GM12878 (cell line): ENCODE data around the gene CSNK1G3. TPM values are rescaled to one million over a fixed set of nuclear protein-coding genes. Genes with fewer than 3 reads are reported as not detected.

Experiments
- ATAC-seq: fragments of 200-7000 bp; cut with Tn5 transposase; 3 replicates; pipeline ENCODE4 v1.9.1; 2020; ENCODE audit warnings: mild to moderate bottlenecking, moderate library complexity
- BruUV-seq: library from RNA; stranded (reverse); fragments of 400-500 nt; replicated peaks from 2 replicates; lab custom pipeline; 2021; lab: Mats Ljungman, UMichigan
- CTCF ChIA-PET: fragments of 300-600 bp; sonication (Branson Sonifier 250); formaldehyde crosslinking; extraction: SDS; loops from one replicate; lab custom pipeline; 2021; ENCODE audit warnings: inconsistent platforms; lab: Yijun Ruan, JAX
- POLR2A ChIA-PET: fragments of 350-600 bp; formaldehyde crosslinking; extraction: SDS; loops from one replicate; lab custom pipeline; 2021; ENCODE audit warnings: inconsistent platforms; lab: Charles Lee
- RAD21 ChIA-PET: fragments of 300-600 bp; sonication (Branson Sonifier 250); formaldehyde crosslinking; loops from one replicate; lab custom pipeline; 2023; ENCODE audit warnings: antibody characterized with exemption; ENCODE audit not compliant: unreplicated experiment; lab: Charles Lee
- SMC1A ChIA-PET: fragments of 300-600 bp; sonication (Branson Sonifier 250); formaldehyde crosslinking; loops from one replicate; lab custom pipeline; 2023; ENCODE audit not compliant: unreplicated experiment, uncharacterized antibody; lab: Charles Lee
- DNase-seq: peaks from one replicate; pipeline ENCODE4 v3.0.0-alpha.2; 2011; ENCODE audit warnings: low read depth, low spot score
- FAIRE-seq: peaks from 3 replicates; lab custom pipeline; 2011; peaks lifted over from hg19 to GRCh38; lab: Jason Lieb, UNC
- H2AFZ ChIP-seq: 2 replicates; pipeline ENCODE4 v1.6.0; 2011; ENCODE audit warnings: low read depth, low read length, control low read depth; ENCODE audit not compliant: control insufficient read depth
- H3K27ac ChIP-seq: 2 replicates; pipeline ENCODE4 v1.5.1; 2011; ENCODE audit warnings: control low read depth; ENCODE audit not compliant: control insufficient read depth, insufficient read depth
- H3K27me3 ChIP-seq, 2 experiments: replicated peaks in 1 of 2; 2 replicates each; pipeline versions ENCODE4 v1.6.0 to v1.6.1; 2011; ENCODE audit warnings: low read length in 1 of 2; ENCODE audit not compliant: control insufficient read depth in 2 of 2, insufficient read depth in 2 of 2
- H3K36me3 ChIP-seq, 2 experiments: 2 replicates each; pipeline ENCODE4 v1.5.1; 2011; ENCODE audit warnings: low read length in 1 of 2; ENCODE audit not compliant: control insufficient read depth in 2 of 2, insufficient read depth in 2 of 2
- H3K4me1 ChIP-seq: 2 replicates; pipeline ENCODE4 v1.6.1; 2011; ENCODE audit warnings: mild to moderate bottlenecking, low read length, moderate library complexity, mixed read lengths; ENCODE audit not compliant: control insufficient read depth, insufficient read depth
- H3K4me2 ChIP-seq: 2 replicates; pipeline ENCODE4 v1.6.0; 2011; ENCODE audit warnings: control low read depth; ENCODE audit not compliant: control insufficient read depth, insufficient read depth
- H3K4me3 ChIP-seq: fragments of 200-600 bp; sonication (generic); 2 replicates; pipeline ENCODE4 v1.5.1; 2016
- H3K79me2 ChIP-seq: 2 replicates; pipeline ENCODE4 v1.6.0; 2011; ENCODE audit warnings: low read length; ENCODE audit not compliant: control insufficient read depth, insufficient read depth
- H3K9ac ChIP-seq: 2 replicates; pipeline ENCODE4 v1.8.0; 2011; ENCODE audit warnings: low read length, control low read depth, mixed read lengths; ENCODE audit not compliant: control insufficient read depth, insufficient read depth
- H3K9me3 ChIP-seq: replicated peaks from 3 replicates; pipeline ENCODE4 v1.5.1; 2011; ENCODE audit warnings: mild to moderate bottlenecking, low read length; ENCODE audit not compliant: control insufficient read depth, insufficient read depth
- H4K20me1 ChIP-seq: 2 replicates; pipeline ENCODE4 v1.6.0; 2011; ENCODE audit not compliant: control insufficient read depth, insufficient read depth
- BCLAF1 ChIP-seq: fragments of 450-650 bp; IDR thresholded peaks from 2 replicates; pipeline ENCODE4 v1.6.1; 2017; ENCODE audit warnings: antibody characterized with exemption, mild to moderate bottlenecking, moderate library complexity
- CEBPB ChIP-seq, 2 experiments: fragments of 150-350 bp in 1 of 2; IDR thresholded peaks; 2 replicates each; pipeline ENCODE4 v1.6.1; 2012 to 2014; ENCODE audit warnings: low read depth in 2 of 2, low read length in 2 of 2, borderline replicate concordance in 1 of 2, inconsistent platforms in 1 of 2
- EZH2 ChIP-seq: IDR thresholded peaks from 2 replicates; pipeline ENCODE4 v1.6.1; 2012; ENCODE audit warnings: low read depth, mild to moderate bottlenecking, control low read depth, inconsistent platforms, low read length, borderline replicate concordance; ENCODE audit not compliant: control insufficient read depth
- HDAC6 ChIP-seq: fragments of 200-600 bp; sonication (generic); IDR thresholded peaks from one replicate; pipeline ENCODE4 v1.8.0; 2017; ENCODE audit warnings: antibody characterized with exemption; ENCODE audit not compliant: unreplicated experiment
- HSF1 ChIP-seq: fragments of 150-350 bp; IDR thresholded peaks from 2 replicates; pipeline ENCODE4 v1.6.1; 2014; ENCODE audit warnings: mild to moderate bottlenecking, low read depth, low read length
- IKZF2 ChIP-seq, 2 experiments: fragments of 450-650 bp; IDR thresholded peaks; 2 replicates each; pipeline ENCODE4 v1.6.1; 2017; ENCODE audit warnings: mild to moderate bottlenecking in 2 of 2, moderate library complexity in 2 of 2
- JUNB ChIP-seq: IDR thresholded peaks from 2 replicates; pipeline ENCODE4 v1.6.1; 2016; ENCODE audit warnings: antibody characterized with exemption, mild to moderate bottlenecking
- POLR2AphosphoS5 ChIP-seq: IDR thresholded peaks from 2 replicates; pipeline ENCODE4 v1.6.1; 2011; ENCODE audit warnings: mild to moderate bottlenecking, low read length, inconsistent platforms
- RB1 ChIP-seq: fragments of 450-650 bp; formaldehyde crosslinking; IDR thresholded peaks from 2 replicates; pipeline ENCODE4 v1.6.1; 2017; ENCODE audit warnings: mild to moderate bottlenecking, borderline replicate concordance
- RELB ChIP-seq: fragments of 450-650 bp; IDR thresholded peaks from 2 replicates; pipeline ENCODE4 v1.6.1; 2017; ENCODE audit warnings: low read depth, mild to moderate bottlenecking, moderate library complexity
- TARDBP ChIP-seq: IDR thresholded peaks from 2 replicates; pipeline ENCODE4 v1.6.1; 2016; ENCODE audit warnings: borderline replicate concordance
- WRNIP1 ChIP-seq: IDR thresholded peaks from 2 replicates; pipeline ENCODE4 v1.6.1; 2011; ENCODE audit warnings: low read depth, low read length, improper control_type of control experiment, borderline replicate concordance
- ZBTB40 ChIP-seq: fragments of 450-650 bp; IDR thresholded peaks from 2 replicates; pipeline ENCODE4 v1.6.1; 2016; ENCODE audit warnings: mild to moderate bottlenecking, moderate library complexity, borderline replicate concordance
- ZSCAN29 ChIP-seq: fragments of 450-650 bp; IDR thresholded peaks from 2 replicates; pipeline ENCODE4 v1.6.1; 2017; ENCODE audit warnings: mild to moderate bottlenecking, moderate library complexity
- WGBS: methylation state at CpG from one replicate; pipeline ENCODE4 v1.1.6; 2016; ENCODE audit warnings: low lambda C conversion rate; ENCODE audit not compliant: insufficient replicate concordance, insufficient coverage; ENCODE audit errors: missing lambda C conversion rate; 5-methylcytosine and 5-hydroxymethylcytosine counted together
- in situ Hi-C: fragments of 300-500 bp; cut with MboI; formaldehyde crosslinking; loops from 9 replicates; pipeline ENCODE4 v1.14.3; 2018; ENCODE audit warnings: mixed read lengths
- intact Hi-C: fragments of 100-400 bp; cut with micrococcal nuclease; formaldehyde crosslinking; loops from one replicate; pipeline ENCODE4 v1.14.2; 2022; ENCODE audit not compliant: unreplicated experiment
- polyA plus RNA-seq, 11 experiments: library from polyadenylated mRNA; depleted of rRNA in 4 of 11; unstranded in 6 of 11; stranded (reverse) in 5 of 11; fragments of >200 nt; fragmentation: Nextera tagmentation in 4 of 11; fragmentation: Illumina TruSeq in 1 of 11; extraction: Ambion mirVana in 4 of 11; extraction: Trizol in 1 of 11; gene quantifications; 1 replicate in 1 of 11; 2 replicates in 10 of 11; pipeline versions ENCODE4 v1.2.1 to v1.2.3, GENCODE V29; 2011 to 2016; ENCODE audit warnings: inconsistent platforms in 2 of 11, missing spikeins in 2 of 11, low read depth in 1 of 11
- total RNA-seq, 4 experiments: library from RNA; depleted of rRNA in 3 of 4; stranded (reverse); fragments of >200 nt in 3 of 4; fragmentation: Illumina TruSeq in 1 of 4; extraction: Trizol in 1 of 4; gene quantifications; 2 replicates each; pipeline versions ENCODE4 v1.2.1 to v1.2.3, GENCODE V29; 2013 to 2021

CSNK1G3 gene
- total and polyA plus RNA-seq, 10 of the 15 experiments (the other 5 are each of a cell fraction or from before 2014, with no cell fraction given), result 7.4 to 24.1 (median 17.9) TPM

- no peaks in the 10 kb centered on the region; the same call in none of the 2 replicates for H3K79me2 ChIP-seq
- H2AFZ ChIP-seq, result no peak overlapping the region
- H3K4me1 ChIP-seq, result no peaks in the 10 kb centered on the region
- intact Hi-C loops (no loop called here), in situ Hi-C loops (no loop called here)
- H3K27me3 ChIP-seq, result no peaks in the 10 kb centered on the region
- H4K20me1 ChIP-seq, result no peaks in the 10 kb centered on the region
- DNase-seq (no peak), ATAC-seq (no peak; the same call in 2 of the 3 replicates), FAIRE-seq (no peak)
- H3K9me3 ChIP-seq, result no peaks in the 10 kb centered on the region; the same call in none of the 3 replicates
- BruUV-seq, result no TSS peak
- peaks cover 0 to 3% of the 10 kb centered on the region in 2 experiments; a peak in 1 of 4 replicates for H3K36me3 ChIP-seq
- H3K4me2 ChIP-seq, result no peak overlapping the region
- RAD21 ChIA-PET, result interaction anchor here (0.8 kb wide), 1 partner anchor 12 kb away, joined by 3 read pairs; no protein-coding TSS in a partner anchor
- POLR2A ChIA-PET, result no interaction called here
- 100% methylated on average over 1 of the region's 1 CpG for WGBS
- H3K9ac ChIP-seq, result no peak overlapping the region
- CTCF ChIA-PET, result interaction anchor here (0.7 to 1.8 kb wide), 6 partner anchors 9 to 190 kb away, joined by 3 to 5 read pairs (median 4); no protein-coding TSS in a partner anchor
- no peak overlapping the region for H3K27ac ChIP-seq
- no peak overlapping the region for H3K4me3 ChIP-seq
- SMC1A ChIA-PET, result interaction anchor here (1.0 to 3.1 kb wide), 8 partner anchors 11 to 74 kb away, joined by 3 to 14 read pairs (median 4); no protein-coding TSS in a partner anchor
- no peak for TF ChIP-seq ZBTB40
- TF ChIP-seq ZSCAN29, result no peak
- TF ChIP-seq RB1, result no peak
- no peak for TF ChIP-seq HSF1
- no peak for TF ChIP-seq TARDBP
- TF ChIP-seq CEBPB (IDR thresholded peaks at IDR 0.05; ENCODE audit: borderline replicate concordance in 1 of 2, low read depth in 2 of 2, low read length in 2 of 2), result no peak
- TF ChIP-seq IKZF2 (IDR thresholded peaks at IDR 0.05), result no peak
- no peak for TF ChIP-seq HDAC6
- TF ChIP-seq BCLAF1, result no peak
- no peak for TF ChIP-seq POLR2AphosphoS5
- TF ChIP-seq EZH2, result no peak
- TF ChIP-seq JUNB, result no peak
- no peak for TF ChIP-seq WRNIP1
- TF ChIP-seq RELB, result no peak
Observed at GRCh38 chr5:123561230-123561629, 49.3 kb downstream of the CSNK1G3 start.
